Superior temporal gyrus (tissue), 1 donor: ENCODE results near the gene PTGFR.

ENCODE experiments used
- DNase-seq: peaks from one replicate; pipeline ENCODE4 v3.0.0-alpha.2; 2016; ENCODE audit errors: extremely low spot score

The PTGFR gene

DNA sequence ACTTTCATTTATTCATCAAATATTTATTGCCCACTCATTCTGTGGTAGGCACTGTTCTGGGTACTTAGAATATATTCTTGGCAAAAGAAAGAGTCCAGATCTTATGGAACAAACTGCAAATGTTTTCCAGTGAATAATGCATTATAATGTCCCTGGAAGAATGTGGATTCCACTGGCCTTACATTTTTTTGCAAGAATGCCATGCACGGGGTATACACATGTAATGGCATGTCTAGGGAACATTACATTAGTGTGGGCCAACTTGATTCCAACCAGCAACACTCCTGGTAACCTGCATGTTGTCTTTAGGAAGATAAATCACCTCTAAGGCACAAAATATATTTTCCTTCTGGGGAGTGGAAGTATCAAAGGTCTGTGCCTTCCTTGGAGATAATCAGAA lies 96.4 kb downstream of the PTGFR start:
- DNase-seq = no peak
